Measurements from ENCODE around the gene TFCP2L1. TPM values are rescaled to one million over a fixed set of nuclear protein-coding genes. Genes with fewer than 3 reads are reported as not detected.

Gene TFCP2L1
- total and polyA plus RNA-seq, 2 of the 4 experiments (the other 2 are of a cell fraction), result not detected

GRCh38 chr2:121247971-121248370 is 37.0 kb downstream of the TFCP2L1 start:
- TF ChIP-seq CEBPB (IDR thresholded peaks at IDR 0.05; ENCODE audit: low read depth, low read length), result no peak
- TF ChIP-seq MAZ (IDR thresholded peaks at IDR 0.05; ENCODE audit: borderline replicate concordance, low read depth, low read length), result no peak
- TF ChIP-seq, protein P1, sequence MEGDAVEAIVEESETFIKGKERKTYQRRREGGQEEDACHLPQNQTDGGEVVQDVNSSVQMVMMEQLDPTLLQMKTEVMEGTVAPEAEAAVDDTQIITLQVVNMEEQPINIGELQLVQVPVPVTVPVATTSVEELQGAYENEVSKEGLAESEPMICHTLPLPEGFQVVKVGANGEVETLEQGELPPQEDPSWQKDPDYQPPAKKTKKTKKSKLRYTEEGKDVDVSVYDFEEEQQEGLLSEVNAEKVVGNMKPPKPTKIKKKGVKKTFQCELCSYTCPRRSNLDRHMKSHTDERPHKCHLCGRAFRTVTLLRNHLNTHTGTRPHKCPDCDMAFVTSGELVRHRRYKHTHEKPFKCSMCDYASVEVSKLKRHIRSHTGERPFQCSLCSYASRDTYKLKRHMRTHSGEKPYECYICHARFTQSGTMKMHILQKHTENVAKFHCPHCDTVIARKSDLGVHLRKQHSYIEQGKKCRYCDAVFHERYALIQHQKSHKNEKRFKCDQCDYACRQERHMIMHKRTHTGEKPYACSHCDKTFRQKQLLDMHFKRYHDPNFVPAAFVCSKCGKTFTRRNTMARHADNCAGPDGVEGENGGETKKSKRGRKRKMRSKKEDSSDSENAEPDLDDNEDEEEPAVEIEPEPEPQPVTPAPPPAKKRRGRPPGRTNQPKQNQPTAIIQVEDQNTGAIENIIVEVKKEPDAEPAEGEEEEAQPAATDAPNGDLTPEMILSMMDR (conservative IDR thresholded peaks at IDR 0.05; ENCODE audit: low read depth, low read length), result no peak
- TF ChIP-seq RFX5 (IDR thresholded peaks at IDR 0.05; ENCODE audit: low read depth, low read length), result no peak
- Histone ChIP-seq H3K4ac (ENCODE audit: low read depth, low read length) (no peak overlapping the region), H3K79me1 (ENCODE audit: low read depth in 1 of 2, low read length in 2 of 2) (no peaks in the 10 kb centered on the region), H3K18ac (ENCODE audit: low read depth, low read length) (no peak overlapping the region), H3K27ac (ENCODE audit: insufficient read depth, low read length) (no peak overlapping the region), H3K4me2 (ENCODE audit: low read depth, low read length) (no peak overlapping the region), H3K9me1 (ENCODE audit: insufficient read depth, low read length) (no peaks in the 10 kb centered on the region), H3K23ac (ENCODE audit: low read depth, low read length) (no peak overlapping the region), H2BK5ac (ENCODE audit: low read depth, low read length, poor library complexity, severe bottlenecking) (no peak overlapping the region), H3K4me3 (ENCODE audit: insufficient read depth, low read depth, low read length) (no peak overlapping the region), H3K9me3 (ENCODE audit: control insufficient read depth, insufficient read depth, low read length) (no peaks in the 10 kb centered on the region), H3K4me1 (ENCODE audit: control insufficient read depth, insufficient read depth, low read length) (no peaks in the 10 kb centered on the region), H3K27me3 (ENCODE audit: control insufficient read depth, insufficient read depth, low read length) (peaks cover 38% of the 10 kb centered on the region), H2BK120ac (ENCODE audit: low read depth, low read length) (no peak overlapping the region), H3K36me3 (ENCODE audit: control insufficient read depth, insufficient read depth, low read length) (no peaks in the 10 kb centered on the region), H2BK20ac (ENCODE audit: low read depth, low read length) (no peak overlapping the region), H4K91ac (ENCODE audit: insufficient read depth, low read depth, low read length) (no peak overlapping the region), H3K56ac (ENCODE audit: extremely low read depth, insufficient read depth, low read length) (no peak overlapping the region), H2AK9ac (replicated peaks; ENCODE audit: low read depth, low read length, poor library complexity) (no peak overlapping the region), H3K9ac (ENCODE audit: low read depth, low read length) (no peak overlapping the region), H4K5ac (ENCODE audit: low read depth, low read length) (no peak overlapping the region), H4K8ac (ENCODE audit: low read depth in 2 of 2, low read length in 2 of 2) (no peak overlapping the region), H4K20me1 (ENCODE audit: insufficient read depth, low read length) (no peaks in the 10 kb centered on the region), H2AFZ (replicated peaks; ENCODE audit: low read length, poor library complexity) (no peak overlapping the region), H2AK5ac (ENCODE audit: low read depth, low read length) (no peak overlapping the region), H2BK15ac (ENCODE audit: low read depth, low read length) (no peak overlapping the region), H3K14ac (replicated peaks; ENCODE audit: low read depth, low read length) (no peak overlapping the region)
- in situ Hi-C loops (cut with MboI; ENCODE audit: low sequenced_read_pairs) (no loop called here), intact Hi-C loops (cut with micrococcal nuclease) (no loop called here), dilution Hi-C loops (cut with HindIII; ENCODE audit: low sequenced_read_pairs, unreplicated experiment) (no loop called here)
- WGBS, 2 experiments (ENCODE audit: extremely low coverage in 2 of 2, insufficient read length in 1 of 2), result 60% methylated on average over 1 of the region's 5 CpGs; no CpG with 5 or more reads in 1 of the 2 experiments
- ChIA-PET CTCF (no interaction called here), POLR2A (ENCODE audit: unreplicated experiment) (no interaction called here)
- BruUV-seq (replicated peaks), result no TSS peak
- DNase-seq, result no peak
- no peak for ATAC-seq (ENCODE audit: low read depth)
